Measurements from ENCODE around the gene TMUB1.

The TMUB1 gene

DNA sequence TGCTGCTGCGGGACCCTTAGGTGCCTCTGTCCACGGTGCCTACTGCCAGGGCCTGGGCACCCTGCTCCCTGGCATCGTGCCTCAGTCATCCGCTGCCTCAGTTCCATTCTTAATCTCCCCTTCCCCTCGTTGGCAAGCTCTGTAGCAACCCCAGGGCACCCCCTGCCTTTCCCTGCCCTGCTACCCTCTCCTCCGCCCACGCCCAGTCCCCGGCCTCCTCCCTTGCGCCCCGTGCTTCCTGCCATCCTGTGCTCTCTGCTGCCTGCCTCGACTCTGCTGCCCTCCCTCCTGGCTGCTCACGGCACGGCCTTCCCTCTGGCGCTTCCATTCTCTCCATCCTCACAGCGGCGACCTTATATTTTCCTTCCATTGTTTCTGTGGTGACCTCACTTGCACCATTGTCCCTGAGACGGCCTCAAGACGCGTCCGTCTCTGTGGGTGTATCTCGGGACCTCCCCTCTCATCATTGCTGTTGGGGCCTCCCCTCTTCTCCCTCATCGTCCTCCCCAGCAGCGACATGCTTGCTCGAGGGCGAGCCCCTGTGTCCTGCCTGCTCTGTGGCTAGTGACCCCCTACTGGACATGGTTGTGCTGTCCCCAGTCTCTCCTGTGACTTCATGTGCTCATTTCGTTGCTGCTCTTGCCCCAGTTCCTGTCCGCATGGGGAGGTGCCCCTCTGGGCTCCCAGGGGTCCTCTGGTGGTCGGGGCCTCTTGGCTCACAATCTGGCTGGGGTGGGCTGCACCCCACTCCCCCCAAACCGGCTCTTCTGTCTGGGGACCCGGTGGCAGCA, 38.3 kb upstream of the TMUB1 start:
- Histone ChIP-seq H3K4me3 (ENCODE audit: low read length in 2 of 2) (no peak overlapping the region), H3K27me3 (ENCODE audit: control insufficient read depth in 2 of 2, insufficient read depth in 2 of 2, low read length in 2 of 2) (no peaks in the 10 kb centered on the region), H3K4me1 (ENCODE audit: control insufficient read depth in 2 of 2, insufficient read depth in 2 of 2, low read length in 2 of 2) (peaks cover 2 to 11% of the 10 kb centered on the region in 2 donors), H3K36me3 (ENCODE audit: control insufficient read depth in 2 of 2, insufficient read depth in 2 of 2, low read length in 2 of 2) (peaks cover 24 to 30% of the 10 kb centered on the region in 2 donors), H3K27ac (ENCODE audit: low read depth in 2 of 2, low read length in 2 of 2) (no peak overlapping the region), H3K9me3 (ENCODE audit: control insufficient read depth in 2 of 2, low read length in 2 of 2) (no peaks in the 10 kb centered on the region), H3K9ac (ENCODE audit: low read depth in 1 of 2, low read length in 2 of 2) (no peak overlapping the region)

DNA sequence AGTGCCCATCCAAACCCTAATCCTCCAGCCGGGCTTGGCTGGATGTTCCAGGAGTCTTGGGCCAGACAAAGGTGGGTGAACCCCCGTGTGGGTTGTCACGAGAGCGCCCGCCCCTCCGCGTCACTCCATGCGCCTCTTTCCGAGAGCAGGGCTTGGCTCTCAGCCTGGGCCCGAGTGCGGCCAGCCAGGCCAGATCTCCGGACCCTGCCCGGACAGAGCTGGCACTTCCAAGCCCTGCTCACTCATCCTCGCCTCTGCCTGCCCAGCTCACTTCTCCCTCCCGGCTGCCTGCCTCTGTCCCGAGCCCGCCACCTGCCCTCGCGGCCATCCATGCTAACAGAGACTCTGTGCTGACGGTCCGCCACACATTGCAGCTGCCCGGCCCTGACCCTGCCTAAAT, 37.6 kb upstream of the TMUB1 start:
- Histone ChIP-seq H3K9me3 (ENCODE audit: control insufficient read depth in 2 of 2, low read length in 2 of 2) (no peaks in the 10 kb centered on the region), H3K9ac (ENCODE audit: low read depth in 1 of 2, low read length in 2 of 2) (no peak overlapping the region), H3K27ac (ENCODE audit: low read depth in 2 of 2, low read length in 2 of 2) (no peak overlapping the region)

DNA sequence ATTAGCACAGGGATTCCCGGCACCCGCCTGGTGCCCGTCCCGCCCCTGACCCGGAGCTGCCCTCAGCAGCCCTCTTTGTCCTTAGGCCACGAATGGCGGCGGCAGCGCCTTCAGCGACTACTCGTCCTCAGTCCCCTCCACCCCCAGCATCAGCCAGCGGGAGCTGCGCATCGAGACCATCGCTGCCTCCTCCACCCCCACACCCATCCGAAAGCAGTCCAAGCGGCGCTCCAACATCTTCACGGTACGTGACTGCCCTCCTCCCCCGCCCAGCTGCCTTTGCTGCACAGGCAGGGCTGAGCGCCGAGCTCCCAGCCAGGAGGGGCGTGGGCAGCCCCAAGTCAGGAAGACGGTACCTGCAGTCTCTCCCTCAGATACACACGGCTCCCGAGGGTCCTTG, 36.6 kb upstream of the TMUB1 start:
- Histone ChIP-seq H3K27me3 (ENCODE audit: control insufficient read depth in 2 of 2, insufficient read depth in 2 of 2, low read length in 2 of 2) (no peaks in the 10 kb centered on the region), H3K9ac (ENCODE audit: low read depth in 1 of 2, low read length in 2 of 2) (no peak overlapping the region), H3K4me1 (ENCODE audit: control insufficient read depth in 2 of 2, insufficient read depth in 2 of 2, low read length in 2 of 2) (peaks cover 4 to 10% of the 10 kb centered on the region in 2 donors), H3K36me3 (ENCODE audit: control insufficient read depth in 2 of 2, insufficient read depth in 2 of 2, low read length in 2 of 2) (peaks cover 24 to 30% of the 10 kb centered on the region in 2 donors), H3K4me3 (ENCODE audit: low read length in 2 of 2) (no peak overlapping the region), H3K9me3 (ENCODE audit: control insufficient read depth in 2 of 2, low read length in 2 of 2) (no peaks in the 10 kb centered on the region), H3K27ac (ENCODE audit: low read depth in 2 of 2, low read length in 2 of 2) (no peak overlapping the region)

More for the DNA sequence above, 37.6 kb upstream of the TMUB1 start:
- Histone ChIP-seq H3K27me3 (ENCODE audit: control insufficient read depth in 2 of 2, insufficient read depth in 2 of 2, low read length in 2 of 2) (no peaks in the 10 kb centered on the region), H3K36me3 (ENCODE audit: control insufficient read depth in 2 of 2, insufficient read depth in 2 of 2, low read length in 2 of 2) (peaks cover 24 to 30% of the 10 kb centered on the region in 2 donors), H3K4me3 (ENCODE audit: low read length in 2 of 2) (no peak overlapping the region), H3K4me1 (ENCODE audit: control insufficient read depth in 2 of 2, insufficient read depth in 2 of 2, low read length in 2 of 2) (peaks cover under 1 to 15% of the 10 kb centered on the region in 2 donors)

DNA sequence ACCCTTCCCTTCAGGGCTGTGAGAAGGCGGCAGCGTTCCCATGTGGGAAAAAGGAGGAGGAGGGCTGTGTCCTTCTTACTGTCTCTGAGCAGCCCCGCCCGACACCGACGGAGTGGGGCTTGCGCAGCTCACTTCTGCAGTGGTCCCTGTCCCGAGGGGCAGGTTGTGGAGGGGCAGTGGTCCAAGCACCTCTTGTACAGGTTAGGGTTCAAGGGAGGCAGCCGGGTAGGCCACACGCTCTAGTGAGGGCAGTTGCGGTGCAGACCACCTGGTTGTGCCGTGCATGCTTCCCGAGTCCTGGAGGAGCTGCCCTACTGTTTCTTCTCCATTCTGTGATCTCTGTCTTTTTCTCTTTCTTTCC, 35.7 kb upstream of the TMUB1 start:
- no peaks in the 10 kb centered on the region for H3K27me3 ChIP-seq (ENCODE audit: control insufficient read depth in 2 of 2, insufficient read depth in 2 of 2, low read length in 2 of 2)
- peaks cover 24 to 26% of the 10 kb centered on the region in 2 donors for H3K36me3 ChIP-seq (ENCODE audit: control insufficient read depth in 2 of 2, insufficient read depth in 2 of 2, low read length in 2 of 2)
- H3K4me3 ChIP-seq (ENCODE audit: low read length in 2 of 2): no peak overlapping the region
- no peak overlapping the region for H3K27ac ChIP-seq (ENCODE audit: low read depth in 2 of 2, low read length in 2 of 2)
- peaks cover 4 to 13% of the 10 kb centered on the region in 2 donors for H3K4me1 ChIP-seq (ENCODE audit: control insufficient read depth in 2 of 2, insufficient read depth in 2 of 2, low read length in 2 of 2)
- H3K9ac ChIP-seq (ENCODE audit: low read depth in 1 of 2, low read length in 2 of 2): no peak overlapping the region
- no peaks in the 10 kb centered on the region for H3K9me3 ChIP-seq (ENCODE audit: control insufficient read depth in 2 of 2, low read length in 2 of 2)

DNA sequence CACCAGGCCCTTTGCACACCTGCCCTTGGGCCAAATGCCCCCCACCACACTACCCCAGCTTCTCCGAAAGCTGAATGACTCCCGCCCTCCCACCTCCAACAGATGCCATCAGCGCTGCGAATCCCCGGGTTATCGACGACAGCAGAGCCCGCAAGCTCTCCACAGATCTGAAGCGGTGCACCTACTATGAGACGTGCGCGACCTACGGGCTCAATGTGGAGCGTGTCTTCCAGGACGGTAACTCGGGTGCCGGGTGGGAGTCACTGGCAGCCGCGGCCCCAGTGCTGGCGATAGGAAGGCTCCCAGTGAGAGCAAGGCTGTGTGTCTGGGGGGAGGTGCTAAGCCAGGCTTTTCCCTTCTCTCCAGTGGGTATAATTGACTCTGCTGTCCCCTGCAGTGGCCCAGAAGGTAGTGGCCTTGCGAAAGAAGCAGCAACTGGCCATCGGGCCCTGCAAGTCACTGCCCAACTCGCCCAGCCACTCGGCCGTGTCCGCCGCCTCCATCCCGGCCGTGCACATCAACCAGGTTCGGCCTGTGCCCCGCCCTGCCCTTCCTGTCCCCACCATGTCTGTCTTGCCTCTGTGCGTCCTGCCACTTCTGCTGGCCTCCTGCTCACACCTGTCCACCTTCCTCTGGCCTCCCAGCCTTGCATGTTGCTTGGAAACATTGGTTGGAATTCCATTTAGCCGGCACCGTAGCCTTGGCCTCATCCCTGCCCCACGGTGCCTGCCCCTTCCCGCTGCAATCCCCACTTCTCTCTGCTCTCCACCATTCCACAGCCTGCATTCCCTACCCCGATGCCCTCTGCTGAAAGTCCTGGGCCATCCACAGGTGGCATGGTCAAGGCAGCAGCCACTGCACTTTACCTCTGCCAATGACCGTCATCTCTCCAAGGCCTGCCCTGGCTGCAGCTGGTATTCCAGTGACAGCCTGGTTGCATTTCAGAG, 35.1 kb upstream of the TMUB1 start:
- no peak overlapping the region for H3K9ac ChIP-seq (ENCODE audit: low read depth in 1 of 2, low read length in 2 of 2)
- H3K9me3 ChIP-seq (ENCODE audit: control insufficient read depth in 2 of 2, low read length in 2 of 2): no peaks in the 10 kb centered on the region
- H3K27me3 ChIP-seq (ENCODE audit: control insufficient read depth in 2 of 2, insufficient read depth in 2 of 2, low read length in 2 of 2): no peaks in the 10 kb centered on the region
- H3K27ac ChIP-seq (ENCODE audit: low read depth in 2 of 2, low read length in 2 of 2): no peak overlapping the region
- peaks cover 4 to 20% of the 10 kb centered on the region in 2 donors for H3K4me1 ChIP-seq (ENCODE audit: control insufficient read depth in 2 of 2, insufficient read depth in 2 of 2, low read length in 2 of 2)
- H3K36me3 ChIP-seq (ENCODE audit: control insufficient read depth in 2 of 2, insufficient read depth in 2 of 2, low read length in 2 of 2): peaks cover 24% of the 10 kb centered on the region in 2 donors
- H3K4me3 ChIP-seq (ENCODE audit: low read length in 2 of 2): no peak overlapping the region

DNA sequence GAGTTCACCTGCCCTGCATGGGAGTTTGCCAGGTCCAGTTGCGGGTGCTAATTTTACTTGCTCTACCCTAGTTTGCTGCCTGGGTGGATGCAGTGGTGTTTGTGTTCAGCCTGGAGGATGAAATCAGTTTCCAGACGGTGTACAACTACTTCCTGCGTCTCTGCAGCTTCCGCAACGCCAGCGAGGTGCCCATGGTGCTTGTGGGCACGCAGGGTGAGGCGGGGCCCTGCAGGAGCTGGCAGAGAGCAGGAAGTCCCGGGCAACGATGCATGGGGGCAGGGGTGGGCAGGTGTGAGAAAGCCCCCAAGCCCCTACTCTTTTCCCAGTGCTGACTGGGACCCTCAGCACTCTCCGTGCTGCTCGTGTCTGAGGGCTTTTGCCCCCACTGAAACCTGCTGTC, 34.3 kb upstream of the TMUB1 start:
- H3K27me3 ChIP-seq (ENCODE audit: control insufficient read depth in 2 of 2, insufficient read depth in 2 of 2, low read length in 2 of 2): no peaks in the 10 kb centered on the region
- H3K9ac ChIP-seq (ENCODE audit: low read depth in 1 of 2, low read length in 2 of 2): no peak overlapping the region
- peaks cover 4 to 20% of the 10 kb centered on the region in 2 donors for H3K4me1 ChIP-seq (ENCODE audit: control insufficient read depth in 2 of 2, insufficient read depth in 2 of 2, low read length in 2 of 2)
- H3K4me3 ChIP-seq (ENCODE audit: low read length in 2 of 2): no peak overlapping the region
- no peak overlapping the region for H3K27ac ChIP-seq (ENCODE audit: low read depth in 2 of 2, low read length in 2 of 2)
- no peaks in the 10 kb centered on the region for H3K9me3 ChIP-seq (ENCODE audit: control insufficient read depth in 2 of 2, low read length in 2 of 2)
- H3K36me3 ChIP-seq (ENCODE audit: control insufficient read depth in 2 of 2, insufficient read depth in 2 of 2, low read length in 2 of 2): peaks cover 24% of the 10 kb centered on the region in 2 donors

DNA sequence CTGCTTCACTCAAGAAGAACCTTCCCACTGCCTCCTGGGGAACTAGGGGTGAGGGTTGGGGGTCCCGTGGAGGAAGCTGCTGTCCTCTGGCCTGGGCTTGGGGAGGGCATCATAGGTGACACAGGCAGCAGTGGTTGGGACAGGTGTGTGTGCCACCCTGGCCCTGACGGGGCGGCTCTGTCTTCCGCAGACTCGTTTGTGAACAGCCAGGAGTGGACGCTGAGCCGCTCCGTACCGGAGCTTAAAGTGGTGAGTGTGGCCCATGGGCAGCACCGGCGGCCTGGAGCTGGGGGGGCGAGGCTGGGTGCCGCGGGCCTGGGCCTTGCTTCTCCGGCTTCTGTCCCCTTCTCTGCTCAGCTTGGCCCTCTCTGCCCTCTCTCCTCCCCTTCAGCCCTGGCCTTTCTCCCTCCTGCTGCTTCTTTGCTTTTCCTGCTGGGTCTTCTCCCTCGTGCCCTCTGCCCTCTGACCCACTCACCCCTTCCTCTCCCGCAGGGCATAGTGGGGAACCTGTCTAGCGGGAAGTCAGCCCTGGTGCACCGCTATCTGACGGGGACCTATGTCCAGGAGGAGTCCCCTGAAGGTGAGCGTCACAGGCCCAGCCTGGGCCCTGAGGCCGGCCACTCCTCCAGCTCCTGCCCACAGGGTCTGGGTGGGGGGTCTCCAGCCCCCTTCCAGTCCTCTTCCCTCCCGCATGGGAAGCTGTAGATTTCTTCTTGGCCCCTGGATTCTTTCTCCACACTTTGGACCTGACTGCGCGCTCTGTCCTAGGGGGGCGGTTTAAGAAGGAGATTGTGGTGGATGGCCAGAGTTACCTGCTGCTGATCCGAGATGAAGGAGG, 33.5 kb upstream of the TMUB1 start:
- no peak overlapping the region for H3K27ac ChIP-seq (ENCODE audit: low read depth in 2 of 2, low read length in 2 of 2)
- H3K9me3 ChIP-seq (ENCODE audit: control insufficient read depth in 2 of 2, low read length in 2 of 2): no peaks in the 10 kb centered on the region
- H3K9ac ChIP-seq (ENCODE audit: low read depth in 1 of 2, low read length in 2 of 2): peak overlapping the region in 1 of 2 donors; percentile 33
- H3K27me3 ChIP-seq (ENCODE audit: control insufficient read depth in 2 of 2, insufficient read depth in 2 of 2, low read length in 2 of 2): no peaks in the 10 kb centered on the region
- H3K4me1 ChIP-seq (ENCODE audit: control insufficient read depth in 2 of 2, insufficient read depth in 2 of 2, low read length in 2 of 2): peaks cover 4 to 20% of the 10 kb centered on the region in 2 donors
- peaks cover 24% of the 10 kb centered on the region in 2 donors for H3K36me3 ChIP-seq (ENCODE audit: control insufficient read depth in 2 of 2, insufficient read depth in 2 of 2, low read length in 2 of 2)
- H3K4me3 ChIP-seq (ENCODE audit: low read length in 2 of 2): no peak overlapping the region

DNA sequence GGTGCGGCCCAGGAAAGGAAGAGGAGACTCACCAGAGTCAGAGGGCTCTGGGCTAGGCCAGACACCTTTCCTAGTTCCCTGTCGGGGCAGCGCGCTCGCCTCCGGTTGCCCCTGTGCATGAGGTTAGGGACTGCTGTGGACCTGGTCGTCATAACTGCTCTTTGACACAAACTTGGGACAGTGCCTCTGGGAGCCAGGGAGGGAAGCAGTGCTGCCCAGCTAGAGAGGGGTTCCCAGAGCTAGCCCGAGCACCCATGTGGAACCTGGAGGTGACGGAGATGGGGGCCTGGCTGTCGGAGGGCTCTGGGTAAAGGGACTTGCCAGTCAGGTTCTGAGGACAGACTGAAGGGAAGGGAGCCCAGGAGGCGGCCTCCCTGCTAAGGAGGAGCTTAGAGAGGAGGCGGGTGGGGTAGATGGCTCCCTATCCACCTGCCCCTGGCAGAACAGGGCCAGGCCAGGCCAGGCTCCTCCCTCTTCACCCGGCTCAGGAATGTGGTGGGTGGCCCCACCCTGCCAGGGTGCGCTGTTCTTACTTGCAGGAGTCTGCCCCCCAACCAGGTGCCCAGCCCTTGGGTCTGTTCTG, 32.6 kb upstream of the TMUB1 start:
- H3K4me3 ChIP-seq (ENCODE audit: low read length in 2 of 2): peak overlapping the region in 1 of 2 donors; percentile 44
- peak overlapping the region in 1 of 2 donors; percentile 33 for H3K9ac ChIP-seq (ENCODE audit: low read depth in 1 of 2, low read length in 2 of 2)
- peaks cover 7 to 20% of the 10 kb centered on the region in 2 donors for H3K4me1 ChIP-seq (ENCODE audit: control insufficient read depth in 2 of 2, insufficient read depth in 2 of 2, low read length in 2 of 2)
- peak overlapping the region in 1 of 2 donors; percentile 45 for H3K27ac ChIP-seq (ENCODE audit: low read depth in 2 of 2, low read length in 2 of 2)
- peaks cover 22 to 24% of the 10 kb centered on the region in 2 donors for H3K36me3 ChIP-seq (ENCODE audit: control insufficient read depth in 2 of 2, insufficient read depth in 2 of 2, low read length in 2 of 2)
- H3K9me3 ChIP-seq (ENCODE audit: control insufficient read depth in 2 of 2, low read length in 2 of 2): no peaks in the 10 kb centered on the region
- H3K27me3 ChIP-seq (ENCODE audit: control insufficient read depth in 2 of 2, insufficient read depth in 2 of 2, low read length in 2 of 2): no peaks in the 10 kb centered on the region

DNA sequence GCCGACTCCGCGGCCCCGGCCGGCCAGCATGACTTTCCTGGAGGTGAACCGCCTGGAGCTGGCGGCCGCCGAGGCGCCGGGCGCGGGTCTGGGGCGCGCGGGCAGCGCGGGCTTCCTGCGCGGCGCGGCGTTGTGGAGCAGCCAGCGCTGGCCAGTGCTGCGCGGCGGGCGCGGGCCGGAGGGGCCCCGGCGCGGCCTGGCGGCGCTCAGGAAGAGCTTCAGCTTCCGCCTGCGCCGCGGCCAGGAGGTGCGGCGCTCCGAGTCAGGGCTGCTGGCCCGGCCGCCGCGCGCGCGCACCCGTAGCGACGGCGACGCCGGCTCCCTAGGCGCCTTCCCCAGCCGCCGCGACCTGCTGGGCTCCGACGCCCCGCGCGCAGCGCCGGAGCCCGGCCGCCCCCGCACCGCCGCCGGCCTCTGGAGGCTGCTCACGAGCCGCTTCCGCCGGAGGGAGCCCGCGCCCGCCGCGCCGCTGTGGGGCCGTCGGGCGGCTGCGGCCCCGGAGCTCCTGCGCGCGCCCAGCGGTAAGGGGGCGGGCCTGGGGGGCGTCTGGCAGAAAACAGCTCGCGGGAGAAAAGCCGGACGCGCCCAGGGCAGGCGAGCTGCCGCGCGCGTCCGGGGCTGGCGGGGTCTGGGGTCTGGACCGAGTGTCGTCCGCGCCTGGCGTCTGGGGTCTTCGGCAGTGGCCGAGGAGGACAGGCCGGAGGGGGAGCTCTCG, 32.0 kb upstream of the TMUB1 start:
- peaks cover 7 to 20% of the 10 kb centered on the region in 2 donors for H3K4me1 ChIP-seq (ENCODE audit: control insufficient read depth in 2 of 2, insufficient read depth in 2 of 2, low read length in 2 of 2)
- H3K9me3 ChIP-seq (ENCODE audit: control insufficient read depth in 2 of 2, low read length in 2 of 2): no peaks in the 10 kb centered on the region
- peak overlapping the region in 1 of 2 donors; percentile 33 for H3K9ac ChIP-seq (ENCODE audit: low read depth in 1 of 2, low read length in 2 of 2)
- H3K36me3 ChIP-seq (ENCODE audit: control insufficient read depth in 2 of 2, insufficient read depth in 2 of 2, low read length in 2 of 2): peaks cover 20 to 24% of the 10 kb centered on the region in 2 donors
- no peaks in the 10 kb centered on the region for H3K27me3 ChIP-seq (ENCODE audit: control insufficient read depth in 2 of 2, insufficient read depth in 2 of 2, low read length in 2 of 2)
- peak overlapping the region in 1 of 2 donors; percentile 45 for H3K27ac ChIP-seq (ENCODE audit: low read depth in 2 of 2, low read length in 2 of 2)
- peak overlapping the region in 1 of 2 donors; percentile 47 for H3K4me3 ChIP-seq (ENCODE audit: low read length in 2 of 2)

All from mucosa of rectum (tissue), 2 donors.